ENCODE measurements around the gene ODAD3. TPM values are rescaled to one million over a fixed set of nuclear protein-coding genes. Genes with fewer than 3 reads are reported as not detected.

ODAD3 gene
- total RNA-seq, 4 donors from 2014 or later = 0.17 to 0.33 TPM; not detected in 2

- TF ChIP-seq CTCF (IDR thresholded peaks at IDR 0.05; ENCODE audit: low read depth) = no peak
Measured at GRCh38 chr19:11387162-11388034, 47.5 kb downstream of the ODAD3 start.

- TF ChIP-seq CTCF (IDR thresholded peaks at IDR 0.05; ENCODE audit: low read depth) = no peak
Measured at GRCh38 chr19:11384778-11385129, 50.2 kb downstream of the ODAD3 start.

GRCh38 chr19:11383706-11384048 is 51.2 kb downstream of the ODAD3 start:
- TF ChIP-seq CTCF (IDR thresholded peaks at IDR 0.05; ENCODE audit: low read depth) = no peak

- no peak for TF ChIP-seq CTCF (IDR thresholded peaks at IDR 0.05; ENCODE audit: low read depth)
Measured at GRCh38 chr19:11382898-11383705, 51.8 kb downstream of the ODAD3 start.

- no peak for TF ChIP-seq CTCF (IDR thresholded peaks at IDR 0.05; ENCODE audit: low read depth)
Measured at GRCh38 chr19:11380653-11381537, 54.0 kb downstream of the ODAD3 start.

GRCh38 chr19:11379857-11380350 is 55.0 kb downstream of the ODAD3 start:
- TF ChIP-seq CTCF (IDR thresholded peaks at IDR 0.05; ENCODE audit: low read depth) = no peak

Measured in subcutaneous adipose tissue (tissue), 4 donors.